GM12865 (cell line): Measurements from ENCODE around the gene CNTN5.

Source experiments
- DNase-seq: peaks from one replicate; pipeline ENCODE4 v3.0.0; 2010; ENCODE audit warnings: low read depth
- H3K4me3 ChIP-seq: 2 replicates; pipeline ENCODE4 v1.5.1; 2011; ENCODE audit warnings: mild to moderate bottlenecking, low read depth, low read length, control low read depth
- TF ChIP-seq, protein P1 (sequence below): IDR thresholded peaks from 2 replicates; pipeline ENCODE4 v1.5.1; 2011; ENCODE audit warnings: low read length, control low read depth, low read depth, inconsistent platforms; ENCODE audit not compliant: insufficient read depth; ENCODE audit errors: missing control alignments

CNTN5 gene

DNA sequence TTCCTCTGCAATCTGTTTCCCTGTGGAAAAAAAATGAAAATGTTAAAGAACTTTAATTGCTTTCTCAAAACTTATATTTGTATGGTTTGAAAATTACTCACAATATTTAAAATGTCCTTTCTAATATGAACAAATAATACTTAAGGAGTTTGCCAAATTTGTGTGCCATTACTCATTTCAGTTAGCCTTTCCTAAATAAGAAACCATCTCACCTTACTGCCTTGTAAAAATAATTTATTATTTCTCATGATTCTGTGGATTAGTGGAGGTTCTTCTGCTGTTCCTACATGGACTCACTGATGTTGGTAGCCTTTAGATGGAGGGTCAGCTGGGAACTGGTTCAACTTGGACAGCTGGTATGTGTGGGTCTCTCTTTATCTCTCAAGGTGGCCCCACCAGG lies 428.6 kb downstream of the CNTN5 start:
- no peak for DNase-seq
- H3K4me3 ChIP-seq = no peak overlapping the region
- TF ChIP-seq, protein P1, sequence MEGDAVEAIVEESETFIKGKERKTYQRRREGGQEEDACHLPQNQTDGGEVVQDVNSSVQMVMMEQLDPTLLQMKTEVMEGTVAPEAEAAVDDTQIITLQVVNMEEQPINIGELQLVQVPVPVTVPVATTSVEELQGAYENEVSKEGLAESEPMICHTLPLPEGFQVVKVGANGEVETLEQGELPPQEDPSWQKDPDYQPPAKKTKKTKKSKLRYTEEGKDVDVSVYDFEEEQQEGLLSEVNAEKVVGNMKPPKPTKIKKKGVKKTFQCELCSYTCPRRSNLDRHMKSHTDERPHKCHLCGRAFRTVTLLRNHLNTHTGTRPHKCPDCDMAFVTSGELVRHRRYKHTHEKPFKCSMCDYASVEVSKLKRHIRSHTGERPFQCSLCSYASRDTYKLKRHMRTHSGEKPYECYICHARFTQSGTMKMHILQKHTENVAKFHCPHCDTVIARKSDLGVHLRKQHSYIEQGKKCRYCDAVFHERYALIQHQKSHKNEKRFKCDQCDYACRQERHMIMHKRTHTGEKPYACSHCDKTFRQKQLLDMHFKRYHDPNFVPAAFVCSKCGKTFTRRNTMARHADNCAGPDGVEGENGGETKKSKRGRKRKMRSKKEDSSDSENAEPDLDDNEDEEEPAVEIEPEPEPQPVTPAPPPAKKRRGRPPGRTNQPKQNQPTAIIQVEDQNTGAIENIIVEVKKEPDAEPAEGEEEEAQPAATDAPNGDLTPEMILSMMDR = no peak

DNA sequence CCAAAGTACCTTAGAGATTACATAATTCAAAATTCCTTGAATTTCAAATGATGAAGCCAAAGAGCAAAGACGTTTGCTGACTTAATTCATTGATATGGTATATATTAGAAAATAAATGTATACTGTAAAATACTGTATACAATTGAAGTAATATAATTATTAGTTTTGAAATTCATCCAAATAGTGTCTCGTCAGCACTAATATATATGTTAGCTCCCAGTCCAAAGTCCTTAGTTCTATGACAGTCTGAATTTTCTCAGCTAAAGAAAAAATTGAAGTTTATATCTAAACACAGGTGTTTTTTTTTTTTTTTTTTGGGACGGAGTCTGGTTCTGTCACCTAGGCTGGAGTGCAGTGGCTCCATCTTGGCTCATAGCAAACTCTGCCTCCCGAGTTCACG lies 431.3 kb downstream of the CNTN5 start:
- TF ChIP-seq, protein P1 = no peak
- DNase-seq = no peak
- no peak overlapping the region for H3K4me3 ChIP-seq

DNA sequence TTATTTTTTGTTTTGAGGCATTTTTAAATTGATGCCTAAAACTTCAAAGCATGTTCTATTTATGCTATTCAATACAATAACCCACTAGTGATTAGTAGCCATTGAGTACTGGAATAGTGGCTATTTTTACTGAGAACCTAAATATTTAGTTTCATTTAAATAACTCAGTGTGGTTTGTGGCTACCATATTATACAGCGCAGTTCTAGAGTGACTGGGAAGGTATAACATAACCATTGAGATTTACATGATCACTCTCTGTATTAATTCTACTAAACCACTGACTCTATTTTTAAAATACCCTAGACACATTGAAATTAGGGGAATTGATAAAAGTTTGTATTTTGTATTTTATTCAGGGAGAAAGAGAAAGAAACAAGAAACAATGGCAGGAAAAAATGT lies 441.2 kb downstream of the CNTN5 start:
- DNase-seq = no peak
- TF ChIP-seq, protein P1 = no peak
- no peak overlapping the region for H3K4me3 ChIP-seq

DNA sequence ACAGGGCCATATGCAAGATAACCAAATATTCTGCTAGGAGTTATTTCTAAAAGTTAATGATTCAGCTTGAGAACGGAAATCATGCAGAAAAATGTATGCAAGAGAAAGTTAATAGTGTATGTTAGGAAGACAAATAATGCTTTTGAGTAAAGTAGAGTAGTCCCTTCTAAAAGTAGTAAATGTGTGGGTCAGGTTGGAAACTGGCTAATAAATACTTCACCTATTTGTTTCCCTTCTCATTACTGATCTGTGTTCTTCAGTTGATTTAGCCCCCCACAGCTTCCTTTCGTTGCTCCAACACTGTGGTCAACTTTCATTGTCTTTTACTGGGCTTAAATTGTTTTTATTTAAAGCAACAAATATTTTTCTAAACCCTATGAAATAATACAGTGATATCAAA lies 444.2 kb downstream of the CNTN5 start:
- TF ChIP-seq, protein P1 = no peak
- no peak for DNase-seq
- no peak overlapping the region for H3K4me3 ChIP-seq

DNA sequence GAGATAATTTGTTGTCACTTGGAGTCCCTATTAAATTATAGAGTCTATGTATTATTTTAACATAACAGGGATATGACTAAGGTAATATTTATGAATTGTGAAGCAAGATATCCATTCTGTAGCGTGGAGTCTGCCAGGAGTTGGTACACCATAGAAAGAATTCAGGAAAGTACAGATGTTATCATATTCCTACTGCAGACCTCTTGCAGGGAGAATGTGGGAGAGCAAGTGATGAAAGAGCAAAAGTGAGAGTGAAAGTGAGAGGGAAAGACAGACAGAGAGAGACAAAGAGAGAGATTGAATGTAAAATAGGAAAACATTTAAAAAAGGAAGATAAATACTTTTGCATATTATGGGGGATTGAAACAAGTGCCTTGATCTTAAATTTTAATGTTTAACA lies 468.8 kb downstream of the CNTN5 start:
- H3K4me3 ChIP-seq = no peak overlapping the region
- TF ChIP-seq, protein P1 = no peak
- DNase-seq = no peak

DNA sequence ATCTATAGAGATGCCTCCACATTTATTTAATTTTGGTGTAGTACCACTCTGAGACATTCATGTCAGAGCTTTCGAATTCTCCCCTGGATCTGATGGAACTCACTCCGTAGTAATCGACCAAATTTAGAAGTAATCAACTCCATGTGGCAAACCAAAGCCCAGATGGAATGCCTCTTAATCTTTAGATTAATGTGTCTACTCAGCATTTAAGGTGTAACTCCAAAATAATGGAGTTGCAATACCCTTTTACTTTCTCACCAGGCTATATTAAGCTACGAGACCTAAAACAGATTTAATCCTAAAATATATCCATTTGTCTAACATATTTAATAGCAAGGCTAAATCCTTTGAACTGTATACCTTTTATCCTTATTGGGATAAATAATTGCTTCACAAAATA lies 473.3 kb downstream of the CNTN5 start:
- no peak overlapping the region for H3K4me3 ChIP-seq
- no peak for DNase-seq
- TF ChIP-seq, protein P1 = no peak

DNA sequence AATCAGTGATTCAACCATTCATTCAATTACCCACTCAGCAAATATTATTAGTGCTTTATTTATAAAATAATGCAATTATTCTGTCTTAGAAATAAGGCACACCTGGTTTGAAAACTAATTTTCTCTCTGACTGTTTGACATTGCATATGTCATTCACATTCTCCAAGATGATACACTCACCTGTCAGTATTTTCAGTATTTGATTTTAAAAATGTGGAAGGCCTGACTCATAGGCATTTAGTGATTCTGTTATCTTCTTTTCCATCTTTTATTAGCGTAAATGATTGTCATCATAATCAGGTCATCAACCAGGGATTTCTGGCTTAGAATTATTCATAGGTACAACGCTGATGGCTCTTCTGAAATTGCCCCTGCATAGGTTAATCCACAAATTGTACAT lies 480.9 kb downstream of the CNTN5 start:
- TF ChIP-seq, protein P1 = no peak
- DNase-seq = no peak
- no peak overlapping the region for H3K4me3 ChIP-seq
